Astrocyte (in vitro differentiated cells and primary cell): ENCODE data around the gene FADS3.

ENCODE experiments used
- EZH2 ChIP-seq: IDR thresholded peaks from 2 replicates; pipeline ENCODE4 v1.6.1; 2012; ENCODE audit warnings: mild to moderate bottlenecking, low read length, inconsistent platforms; ENCODE audit not compliant: insufficient read depth
- TF ChIP-seq, protein P1 (sequence below): IDR thresholded peaks from 2 replicates; pipeline ENCODE4 v1.5.1; 2011; ENCODE audit warnings: low read depth, mild to moderate bottlenecking, inconsistent platforms, low read length, moderate library complexity; ENCODE audit not compliant: insufficient read depth

DNA sequence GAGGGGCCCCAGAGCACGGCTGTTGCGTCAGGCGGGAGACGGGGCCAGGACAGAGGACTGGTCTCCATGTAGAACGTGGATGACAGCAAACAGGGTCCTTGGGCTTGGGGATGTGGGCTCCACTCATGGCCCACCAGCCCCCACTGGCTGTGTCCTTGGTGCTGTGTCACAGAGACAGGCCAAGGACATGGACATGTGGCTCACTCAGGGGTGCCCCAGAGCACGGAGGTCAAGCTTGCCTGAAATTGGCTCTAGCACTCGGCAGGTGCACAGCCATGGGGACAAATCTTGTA, 48.9 kb downstream of the FADS3 start:
- TF ChIP-seq, protein P1, sequence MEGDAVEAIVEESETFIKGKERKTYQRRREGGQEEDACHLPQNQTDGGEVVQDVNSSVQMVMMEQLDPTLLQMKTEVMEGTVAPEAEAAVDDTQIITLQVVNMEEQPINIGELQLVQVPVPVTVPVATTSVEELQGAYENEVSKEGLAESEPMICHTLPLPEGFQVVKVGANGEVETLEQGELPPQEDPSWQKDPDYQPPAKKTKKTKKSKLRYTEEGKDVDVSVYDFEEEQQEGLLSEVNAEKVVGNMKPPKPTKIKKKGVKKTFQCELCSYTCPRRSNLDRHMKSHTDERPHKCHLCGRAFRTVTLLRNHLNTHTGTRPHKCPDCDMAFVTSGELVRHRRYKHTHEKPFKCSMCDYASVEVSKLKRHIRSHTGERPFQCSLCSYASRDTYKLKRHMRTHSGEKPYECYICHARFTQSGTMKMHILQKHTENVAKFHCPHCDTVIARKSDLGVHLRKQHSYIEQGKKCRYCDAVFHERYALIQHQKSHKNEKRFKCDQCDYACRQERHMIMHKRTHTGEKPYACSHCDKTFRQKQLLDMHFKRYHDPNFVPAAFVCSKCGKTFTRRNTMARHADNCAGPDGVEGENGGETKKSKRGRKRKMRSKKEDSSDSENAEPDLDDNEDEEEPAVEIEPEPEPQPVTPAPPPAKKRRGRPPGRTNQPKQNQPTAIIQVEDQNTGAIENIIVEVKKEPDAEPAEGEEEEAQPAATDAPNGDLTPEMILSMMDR, result no peak
- TF ChIP-seq EZH2, result no peak
